Loucy (cell line): ENCODE measurements around the gene STIM1.

Source experiments
- H2AFZ ChIP-seq: fragments of 200-600 bp; sonication (generic); 2 replicates; pipeline ENCODE4 v1.6.0; 2016; ENCODE audit warnings: antibody characterized with exemption, mild to moderate bottlenecking, low read length, moderate library complexity
- H3F3A ChIP-seq: fragments of 200-600 bp; 2 replicates; pipeline ENCODE4 v1.6.0; 2016; ENCODE audit warnings: antibody characterized with exemption, low read depth, mild to moderate bottlenecking
- H3K27me3 ChIP-seq: fragments of 200-600 bp; sonication (generic); 2 replicates; pipeline ENCODE4 v1.6.1; 2014; ENCODE audit warnings: low read length, mild to moderate bottlenecking; ENCODE audit not compliant: insufficient read depth, poor library complexity, severe bottlenecking
- H3K36me3 ChIP-seq: fragments of 200-600 bp; sonication (generic); 2 replicates; pipeline ENCODE4 v1.6.1; 2016; ENCODE audit warnings: low read length; ENCODE audit not compliant: insufficient read depth
- H3K4me1 ChIP-seq: fragments of 200-600 bp; sonication (generic); 2 replicates; pipeline ENCODE4 v1.5.1; 2014; ENCODE audit warnings: low read length, mild to moderate bottlenecking; ENCODE audit not compliant: insufficient read depth, poor library complexity, severe bottlenecking
- H3K4me2 ChIP-seq: fragments of 200-600 bp; sonication (generic); 2 replicates; pipeline ENCODE4 v1.6.0; 2014; ENCODE audit warnings: antibody characterized with exemption, low read length, low read depth, mild to moderate bottlenecking; ENCODE audit not compliant: poor library complexity, severe bottlenecking
- H3K4me3 ChIP-seq: fragments of 200-600 bp; sonication (generic); 2 replicates; pipeline ENCODE4 v1.5.1; 2014; ENCODE audit warnings: low read length, mild to moderate bottlenecking, mixed read lengths; ENCODE audit not compliant: poor library complexity, severe bottlenecking
- H3K79me2 ChIP-seq: fragments of 200-600 bp; sonication (generic); 2 replicates; pipeline ENCODE4 v1.6.1; 2014; ENCODE audit warnings: low read length; ENCODE audit not compliant: insufficient read depth
- H3K9ac ChIP-seq: fragments of 200-600 bp; sonication (generic); 2 replicates; pipeline ENCODE4 v1.6.0; 2014; ENCODE audit warnings: mild to moderate bottlenecking, low read depth, low read length, moderate library complexity; ENCODE audit not compliant: poor library complexity, severe bottlenecking
- H3K9me2 ChIP-seq: fragments of 200-600 bp; sonication (generic); replicated peaks from 2 replicates; pipeline ENCODE4 v1.6.1; 2016; ENCODE audit warnings: low read depth, low read length, mixed read lengths
- H3K9me3 ChIP-seq: fragments of 200-600 bp; sonication (generic); 2 replicates; pipeline ENCODE4 v1.6.1; 2014; ENCODE audit warnings: mild to moderate bottlenecking, antibody characterized with exemption, low read length, low read depth; ENCODE audit not compliant: insufficient read depth
- H4K20me1 ChIP-seq: fragments of 200-600 bp; sonication (generic); 2 replicates; pipeline ENCODE4 v1.6.0; 2014; ENCODE audit warnings: antibody characterized with exemption, low read length, mild to moderate bottlenecking; ENCODE audit not compliant: insufficient read depth, poor library complexity, severe bottlenecking
- EZH2phosphoT487 ChIP-seq: fragments of 200-600 bp; IDR thresholded peaks from 2 replicates; pipeline ENCODE4 v1.6.1; 2018; ENCODE audit warnings: antibody characterized with exemption, mild to moderate bottlenecking, moderate library complexity, borderline replicate concordance
- TF ChIP-seq, protein P1 (sequence below): fragments of 200-600 bp; sonication (generic); conservative IDR thresholded peaks from 2 replicates; pipeline ENCODE4 v1.5.1; 2014; ENCODE audit warnings: mild to moderate bottlenecking, antibody characterized with exemption, low read length

STIM1 gene

DNA sequence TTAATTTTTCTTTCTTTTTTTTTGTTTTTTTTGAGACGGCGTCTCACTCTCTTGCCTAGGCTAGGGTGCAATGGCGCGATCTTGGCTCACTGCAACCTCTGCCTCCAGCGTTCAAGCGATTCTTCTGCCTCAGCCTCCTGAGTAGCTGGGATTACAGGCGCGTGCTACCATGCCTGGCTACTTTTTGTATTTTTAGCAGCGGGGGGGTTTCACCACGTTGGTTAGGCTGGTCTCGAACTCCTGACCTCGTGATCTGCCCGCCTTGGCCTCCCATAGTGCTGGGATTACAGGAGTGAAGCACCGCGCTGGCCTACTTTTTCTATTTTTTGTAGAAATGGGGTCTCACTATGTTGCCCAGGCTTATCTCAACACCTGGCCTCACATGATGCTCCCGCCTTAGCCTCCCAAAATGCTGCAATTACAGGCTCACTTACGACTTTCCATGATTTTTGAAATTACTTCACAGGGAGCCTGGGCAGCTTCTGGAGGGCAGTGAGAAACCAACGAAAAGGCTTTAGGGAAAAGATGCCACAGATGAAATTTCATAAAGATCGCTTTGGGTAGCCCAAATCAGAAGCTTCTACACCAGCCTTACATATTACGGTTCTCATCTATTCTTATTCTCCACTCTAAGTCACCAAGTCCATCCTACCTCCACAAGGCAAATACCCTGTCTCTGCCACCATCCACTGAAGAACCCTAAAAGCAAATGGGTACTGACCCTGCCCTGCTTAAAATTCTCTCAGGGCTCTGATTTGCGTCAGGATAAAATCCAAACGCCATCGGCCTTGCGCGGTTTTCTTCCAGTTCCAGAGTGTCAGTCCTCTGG is 238.3 kb downstream of the STIM1 start:
- Histone ChIP-seq H4K20me1 (peaks cover 18% of the 10 kb centered on the region), H3K9ac (peak overlapping the region; percentile 92), H3K4me2 (peak overlapping the region; percentile 93), H3F3A (no peaks in the 10 kb centered on the region; the same call in 1 of the 2 replicates), H3K79me2 (peaks cover 46% of the 10 kb centered on the region), H3K27me3 (no peaks in the 10 kb centered on the region), H3K4me3 (peak overlapping the region; percentile 87), H3K9me2 (no peaks in the 10 kb centered on the region), H3K9me3 (no peaks in the 10 kb centered on the region), H2AFZ (peak overlapping the region; percentile 94), H3K36me3 (peaks cover 31% of the 10 kb centered on the region; the same call in 1 of the 2 replicates), H3K4me1 (peaks cover 21% of the 10 kb centered on the region)
- TF ChIP-seq, protein P1, sequence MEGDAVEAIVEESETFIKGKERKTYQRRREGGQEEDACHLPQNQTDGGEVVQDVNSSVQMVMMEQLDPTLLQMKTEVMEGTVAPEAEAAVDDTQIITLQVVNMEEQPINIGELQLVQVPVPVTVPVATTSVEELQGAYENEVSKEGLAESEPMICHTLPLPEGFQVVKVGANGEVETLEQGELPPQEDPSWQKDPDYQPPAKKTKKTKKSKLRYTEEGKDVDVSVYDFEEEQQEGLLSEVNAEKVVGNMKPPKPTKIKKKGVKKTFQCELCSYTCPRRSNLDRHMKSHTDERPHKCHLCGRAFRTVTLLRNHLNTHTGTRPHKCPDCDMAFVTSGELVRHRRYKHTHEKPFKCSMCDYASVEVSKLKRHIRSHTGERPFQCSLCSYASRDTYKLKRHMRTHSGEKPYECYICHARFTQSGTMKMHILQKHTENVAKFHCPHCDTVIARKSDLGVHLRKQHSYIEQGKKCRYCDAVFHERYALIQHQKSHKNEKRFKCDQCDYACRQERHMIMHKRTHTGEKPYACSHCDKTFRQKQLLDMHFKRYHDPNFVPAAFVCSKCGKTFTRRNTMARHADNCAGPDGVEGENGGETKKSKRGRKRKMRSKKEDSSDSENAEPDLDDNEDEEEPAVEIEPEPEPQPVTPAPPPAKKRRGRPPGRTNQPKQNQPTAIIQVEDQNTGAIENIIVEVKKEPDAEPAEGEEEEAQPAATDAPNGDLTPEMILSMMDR: no peak
- no peak for TF ChIP-seq EZH2phosphoT487

DNA sequence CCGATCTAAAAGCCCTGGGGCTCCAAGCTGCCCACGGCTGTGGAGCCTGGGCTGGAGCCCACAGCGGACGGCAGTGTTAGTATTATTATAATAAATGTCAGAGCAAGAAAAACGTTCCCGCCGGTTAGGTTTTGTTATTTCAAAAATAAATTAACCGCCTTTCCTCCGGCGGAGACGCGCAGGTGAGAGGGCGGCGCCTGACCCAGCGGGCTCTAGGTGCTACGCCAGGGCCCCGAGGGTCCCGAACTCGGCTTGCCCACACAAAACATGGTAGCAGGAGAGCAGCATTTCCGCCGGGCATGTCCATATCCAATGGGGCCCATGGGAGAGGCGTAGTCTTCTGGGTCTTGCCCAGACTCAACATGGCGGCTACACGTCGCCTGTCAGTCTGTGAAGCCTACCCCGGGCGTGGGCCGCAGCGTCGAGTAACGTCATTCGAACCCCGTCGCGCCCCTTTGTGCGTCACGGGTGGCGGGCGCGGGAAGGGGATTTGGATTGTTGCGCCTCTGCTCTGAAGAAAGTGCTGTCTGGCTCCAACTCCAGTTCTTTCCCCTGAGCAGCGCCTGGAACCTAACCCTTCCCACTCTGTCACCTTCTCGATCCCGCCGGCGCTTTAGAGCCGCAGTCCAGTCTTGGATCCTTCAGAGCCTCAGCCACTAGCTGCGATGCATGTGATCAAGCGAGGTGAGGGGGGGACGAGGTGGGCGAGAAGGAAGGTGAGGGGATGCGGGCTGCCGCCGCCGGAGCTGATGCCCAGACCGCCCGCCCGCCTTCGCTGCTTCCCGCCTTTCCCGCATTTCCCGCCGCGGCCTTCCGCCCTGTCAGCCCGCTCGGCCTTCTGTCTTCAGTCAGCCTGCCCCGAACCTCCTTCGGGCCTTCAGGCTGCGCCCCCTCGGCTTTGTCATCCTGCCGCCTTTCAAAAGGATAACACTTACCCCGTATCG is 239.2 kb downstream of the STIM1 start, which contains the start of gene RRM1:
RRM1 (plus strand) TSS at position 452 of the 944 bp plus-strand sequence; CDS start at position 666, 214 bp downstream.
- Histone ChIP-seq H3K4me2 (peak within 1 kb of the TSS; percentile 93), H4K20me1 (peaks cover 24% of the 10 kb centered on the region), H3K4me3 (peak within 1 kb of the TSS; percentile 87), H3K27me3 (no peaks in the 10 kb centered on the region), H3K4me1 (peaks cover 27% of the 10 kb centered on the region), H3K9me3 (no peaks in the 10 kb centered on the region), H3F3A (no peaks in the 10 kb centered on the region; the same call in 1 of the 2 replicates), H3K36me3 (peaks cover 30% of the 10 kb centered on the region; the same call in 1 of the 2 replicates), H3K79me2 (peaks cover 52% of the 10 kb centered on the region), H3K9me2 (no peaks in the 10 kb centered on the region), H2AFZ (peak within 1 kb of the TSS; percentile 94), H3K9ac (peak within 1 kb of the TSS; percentile 92)
- TF ChIP-seq EZH2phosphoT487: no peak
- TF ChIP-seq, protein P1: no peak

DNA sequence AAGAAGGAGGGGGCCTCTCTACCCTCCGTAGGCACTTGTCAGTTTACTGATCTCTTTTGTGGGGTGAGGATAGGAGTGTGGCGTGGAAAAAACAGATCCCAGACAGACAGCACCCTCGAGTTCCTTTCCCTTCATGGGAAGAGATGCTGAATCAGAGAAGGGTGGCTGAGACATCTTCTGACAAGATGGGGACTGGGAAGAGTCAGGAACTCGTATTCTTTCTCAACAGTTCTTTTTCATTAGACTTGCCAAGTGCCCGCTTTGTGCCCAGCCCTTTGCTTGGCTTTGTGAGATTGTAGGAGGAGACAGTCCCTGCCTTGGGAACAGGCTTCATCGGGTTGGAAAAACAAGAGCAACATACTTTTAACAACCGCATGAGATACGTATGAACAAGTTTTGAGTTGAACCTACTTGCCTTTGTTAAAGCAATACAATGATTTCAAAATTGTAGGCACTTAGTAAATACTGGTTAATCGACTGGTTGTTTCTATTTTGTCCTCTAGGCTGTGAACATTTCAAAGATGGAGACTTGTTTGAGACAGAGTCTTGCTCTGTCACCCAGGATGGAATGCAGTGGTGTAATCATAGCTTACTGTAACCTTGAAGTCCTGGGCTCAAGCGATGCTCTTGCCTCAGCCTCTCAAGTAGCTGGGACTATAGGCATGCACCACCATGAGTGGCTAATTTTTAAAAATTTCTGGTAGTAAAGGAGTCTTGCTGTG is 240.2 kb downstream of the STIM1 start:
- Histone ChIP-seq H3F3A (no peaks in the 10 kb centered on the region; the same call in 1 of the 2 replicates), H3K9ac (peak overlapping the region; percentile 92), H3K4me1 (peaks cover 35% of the 10 kb centered on the region), H2AFZ (0 out of 2 replicates have a peak overlapping the region, but pooled peaks have one; percentile 94), H3K79me2 (peaks cover 63% of the 10 kb centered on the region), H3K36me3 (peaks cover 19% of the 10 kb centered on the region; the same call in 1 of the 2 replicates), H3K27me3 (no peaks in the 10 kb centered on the region), H3K4me3 (peak overlapping the region; percentile 87), H3K9me2 (no peaks in the 10 kb centered on the region), H3K4me2 (peak overlapping the region; percentile 93), H3K9me3 (no peaks in the 10 kb centered on the region), H4K20me1 (peaks cover 31% of the 10 kb centered on the region)
- TF ChIP-seq, protein P1: peak; percentile 16
- no peak for TF ChIP-seq EZH2phosphoT487
